Measurements from ENCODE around the gene PLA2G4B.
"Not testable (repeated sequence)": the region's sequence is repeated elsewhere in the genome, so short reads cannot be mapped to it uniquely, and the experiment has no call there.

The PLA2G4B gene

DNA sequence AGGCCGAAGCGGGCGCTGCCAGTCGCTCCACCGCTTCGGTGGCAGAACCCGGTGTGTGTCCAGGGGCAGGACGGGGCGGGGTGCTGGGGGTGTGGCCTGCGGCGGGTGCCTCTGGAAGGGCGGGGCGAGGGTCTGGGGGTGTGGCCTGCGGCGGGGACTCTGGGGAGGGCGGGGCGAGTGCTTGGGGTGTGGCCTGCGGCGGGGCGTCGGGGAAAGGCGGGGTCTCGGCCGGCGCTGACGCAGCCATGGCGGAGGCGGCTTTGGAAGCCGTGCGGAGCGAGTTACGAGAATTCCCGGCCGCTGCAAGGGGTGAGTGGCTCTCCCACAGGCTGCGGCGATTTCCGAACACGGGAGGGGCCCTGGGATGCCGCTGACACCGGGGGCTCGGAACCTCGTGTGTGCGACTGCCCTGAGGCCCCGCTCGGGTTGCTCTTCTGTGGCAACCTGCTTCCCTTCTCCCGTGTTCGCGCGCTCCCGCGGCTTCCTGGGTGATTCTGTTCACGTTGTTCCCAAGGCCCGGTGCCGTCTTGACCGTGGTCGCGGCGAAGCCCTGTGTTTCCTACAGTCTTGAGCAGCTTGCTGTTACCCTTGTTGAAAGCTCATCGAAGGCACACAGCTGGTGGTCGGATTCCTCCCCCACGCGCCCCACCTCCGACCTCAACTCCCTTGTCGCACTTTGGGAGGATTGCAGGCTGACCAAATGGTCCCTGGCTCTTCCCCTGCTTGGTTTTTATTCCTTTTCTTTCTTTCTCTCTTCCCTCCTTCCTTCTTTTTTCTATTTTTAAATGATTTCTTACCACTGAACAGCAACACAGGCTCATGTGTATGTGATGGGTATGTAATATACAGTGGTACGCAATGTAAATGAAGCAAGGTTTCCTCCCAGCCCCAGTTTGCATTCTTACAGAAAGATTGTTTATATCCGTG, 10.5 kb upstream of the PLA2G4B start, which contains the start of gene JMJD7:
Gene JMJD7 (plus strand): TSS at position 213 of the 927 bp plus-strand sequence. CDS start 33 bp downstream, at position 246.
- DNase-seq: peak; percentile 82

DNA sequence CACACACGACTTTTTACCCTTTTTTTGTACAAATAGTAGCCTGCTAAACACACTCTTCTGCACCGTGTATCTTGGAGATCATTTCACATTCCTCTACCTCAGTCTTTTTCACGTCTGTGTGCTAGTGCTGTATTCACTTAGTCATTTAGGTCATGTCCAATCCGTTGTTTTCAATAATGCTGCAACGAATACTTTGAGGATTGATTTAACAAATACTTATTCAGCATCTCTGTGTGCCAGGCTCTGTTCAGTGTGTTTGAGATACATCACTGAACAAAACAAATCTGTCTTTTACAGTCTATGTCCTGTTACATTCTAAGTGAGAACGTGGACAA, 9.9 kb upstream of the PLA2G4B start:
- DNase-seq: no peak

DNA sequence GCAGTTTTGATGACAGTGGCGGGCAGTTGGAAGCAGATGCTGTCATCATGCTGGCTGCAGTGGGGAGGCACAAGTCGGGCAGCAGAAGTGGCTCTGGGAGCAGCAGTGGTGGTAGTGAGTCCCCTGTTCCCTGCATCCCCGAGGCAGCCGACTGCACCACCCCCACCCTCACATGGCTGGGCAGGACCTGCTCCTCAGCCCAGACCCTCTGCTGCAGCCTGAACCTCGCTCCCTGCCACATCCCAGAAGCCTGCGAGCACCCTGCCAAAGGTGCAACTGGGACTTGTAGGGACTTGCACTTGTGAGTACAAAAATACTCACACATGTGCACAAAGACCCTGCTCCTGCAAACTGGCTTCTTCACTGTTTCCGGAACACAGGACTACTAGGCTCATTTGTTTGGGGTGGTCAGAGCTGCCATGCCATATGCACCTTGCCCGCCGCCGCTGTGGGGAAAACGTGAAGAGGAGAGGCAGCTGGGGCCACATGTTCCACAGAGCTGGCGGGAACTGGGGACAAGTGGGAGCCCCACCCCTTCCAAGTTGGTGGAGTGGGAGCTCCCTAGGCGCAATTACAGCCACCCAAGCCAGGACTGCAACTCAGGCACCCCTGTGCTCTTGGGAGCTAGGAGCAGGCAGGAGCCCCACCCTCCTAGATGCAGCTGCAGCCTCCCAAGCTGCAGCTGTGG, 8.5 kb upstream of the PLA2G4B start:
- DNase-seq: no peak

DNA sequence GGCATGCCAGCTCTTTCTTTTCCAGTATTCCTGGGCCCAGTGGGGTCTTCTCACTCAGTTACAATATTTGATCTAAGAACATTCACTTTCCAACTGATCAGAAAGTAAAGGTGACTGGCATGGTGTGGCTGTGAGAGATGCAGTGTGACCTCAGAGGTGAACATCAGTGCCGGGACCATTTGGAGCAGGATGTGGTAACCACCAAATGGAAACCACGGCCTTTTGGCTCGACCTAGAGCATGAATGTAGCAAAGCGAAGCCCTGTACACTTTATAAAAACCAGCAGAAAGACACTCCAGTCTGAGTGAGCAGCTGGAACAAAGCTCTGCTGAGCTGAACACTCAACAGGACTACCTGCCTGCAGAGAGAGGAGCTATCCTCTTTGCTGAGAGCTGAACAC, 7.4 kb upstream of the PLA2G4B start:
- DNase-seq: not testable (repeated sequence)

DNA sequence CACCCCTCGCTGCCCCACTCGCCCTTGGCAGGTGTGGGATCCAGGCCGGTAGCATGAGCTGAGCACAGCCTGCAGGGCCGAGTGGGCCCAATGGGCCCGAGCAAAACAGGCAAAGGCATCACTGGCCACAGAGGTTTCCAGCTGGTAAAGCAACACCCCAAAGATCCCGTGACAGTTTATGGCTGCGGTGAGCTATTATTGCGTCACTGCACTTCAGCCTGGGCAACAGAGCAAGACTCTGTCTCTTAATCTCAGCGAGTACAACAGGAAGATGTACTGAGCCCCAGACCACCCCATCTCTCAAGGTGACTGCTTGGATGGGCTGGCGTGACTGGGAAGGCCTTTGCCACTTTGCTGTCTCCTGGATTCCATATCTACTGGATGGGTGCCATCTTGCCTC, 6.4 kb upstream of the PLA2G4B start:
- DNase-seq: no peak

DNA sequence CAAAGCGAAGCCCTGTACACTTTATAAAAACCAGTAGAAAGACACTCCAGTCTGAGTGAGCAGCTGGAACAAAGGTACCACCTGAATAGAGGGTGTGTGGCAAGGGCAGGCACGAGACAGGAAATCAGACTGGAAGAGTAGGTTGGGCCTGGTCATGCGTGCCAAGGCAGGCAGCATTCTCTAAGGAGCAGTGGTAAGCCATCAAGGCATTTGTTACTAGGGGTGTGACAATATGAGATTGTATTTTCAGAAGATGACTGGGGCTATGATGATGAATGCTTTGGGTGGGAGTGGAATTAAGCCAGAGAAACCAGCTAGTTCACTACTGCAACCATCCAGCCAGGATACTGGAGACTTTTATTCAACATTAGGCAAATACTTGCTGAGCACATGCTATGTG, 5.8 kb upstream of the PLA2G4B start:
- DNase-seq: no peak

DNA sequence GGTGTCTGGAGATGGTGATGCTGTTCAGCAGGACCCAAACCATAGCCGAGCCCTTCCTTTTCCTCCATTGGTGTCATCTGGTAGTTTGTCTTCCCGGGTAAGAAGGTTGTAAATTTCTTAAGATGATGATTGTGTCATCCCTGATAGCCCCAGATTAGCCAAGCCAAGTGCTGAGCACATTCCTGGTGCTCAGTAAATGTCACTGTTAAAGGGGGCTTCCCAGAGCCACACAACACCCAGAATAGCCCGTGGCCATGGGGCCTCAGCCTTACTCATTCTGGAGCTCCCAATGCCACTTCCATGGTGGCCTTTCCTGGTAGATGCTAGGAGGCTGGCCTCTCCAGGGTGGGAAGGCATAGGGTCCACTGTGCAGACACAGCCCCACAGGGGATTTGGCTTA, 4.6 kb upstream of the PLA2G4B start:
- DNase-seq: no peak

DNA sequence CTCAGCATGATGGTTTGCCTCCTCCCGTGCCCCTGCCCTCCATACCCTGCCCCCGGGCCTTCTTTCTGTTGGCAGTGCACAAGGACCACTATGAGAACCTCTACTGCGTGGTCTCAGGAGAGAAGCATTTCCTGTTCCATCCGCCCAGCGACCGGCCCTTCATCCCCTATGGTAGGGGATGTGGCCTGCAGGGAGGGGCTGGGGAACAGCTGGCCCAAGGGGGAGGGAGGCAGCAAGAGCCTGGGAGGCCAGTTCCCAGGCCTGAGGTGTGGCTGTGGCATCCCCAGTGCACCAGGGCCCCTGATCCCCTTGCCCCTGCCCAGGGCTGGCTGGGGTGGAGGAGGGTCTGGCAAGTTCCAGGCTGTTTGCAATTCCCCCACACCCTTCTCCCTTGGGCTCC, 2.6 kb upstream of the PLA2G4B start:
- no peak for DNase-seq

DNA sequence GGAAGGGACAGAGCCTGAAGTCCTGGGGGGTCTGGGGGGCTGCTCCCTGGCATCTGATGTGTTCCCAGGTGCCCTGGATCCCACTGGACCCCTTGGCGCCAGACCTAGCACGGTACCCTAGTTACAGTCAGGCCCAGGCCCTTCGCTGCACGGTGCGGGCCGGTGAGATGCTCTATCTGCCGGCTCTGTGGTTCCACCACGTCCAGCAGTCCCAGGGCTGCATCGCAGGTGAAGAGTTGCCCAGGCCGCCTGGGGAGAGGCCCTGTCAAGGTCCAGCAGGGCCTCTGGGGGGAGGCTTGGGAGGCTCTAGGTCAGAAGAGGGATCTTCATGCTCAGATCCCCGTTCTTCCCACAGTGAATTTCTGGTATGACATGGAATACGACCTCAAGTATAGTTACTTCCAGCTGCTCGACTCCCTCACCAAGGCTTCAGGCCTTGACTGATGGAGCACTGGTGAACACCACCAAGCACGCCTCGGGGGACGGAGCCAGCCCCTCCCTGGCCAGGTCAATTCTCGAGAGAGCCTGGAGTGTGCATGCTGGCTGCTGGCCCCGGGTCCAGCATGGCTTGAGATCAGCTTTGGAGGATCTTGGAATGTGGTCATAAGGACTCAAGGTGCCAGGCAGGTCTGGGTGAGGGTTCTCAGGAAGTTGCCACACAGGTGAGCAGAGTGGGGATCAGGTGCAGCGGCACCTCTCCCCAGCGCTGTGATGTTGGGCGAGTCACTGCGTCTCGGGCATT, 1.8 kb upstream of the PLA2G4B start:
- no peak for DNase-seq

DNA sequence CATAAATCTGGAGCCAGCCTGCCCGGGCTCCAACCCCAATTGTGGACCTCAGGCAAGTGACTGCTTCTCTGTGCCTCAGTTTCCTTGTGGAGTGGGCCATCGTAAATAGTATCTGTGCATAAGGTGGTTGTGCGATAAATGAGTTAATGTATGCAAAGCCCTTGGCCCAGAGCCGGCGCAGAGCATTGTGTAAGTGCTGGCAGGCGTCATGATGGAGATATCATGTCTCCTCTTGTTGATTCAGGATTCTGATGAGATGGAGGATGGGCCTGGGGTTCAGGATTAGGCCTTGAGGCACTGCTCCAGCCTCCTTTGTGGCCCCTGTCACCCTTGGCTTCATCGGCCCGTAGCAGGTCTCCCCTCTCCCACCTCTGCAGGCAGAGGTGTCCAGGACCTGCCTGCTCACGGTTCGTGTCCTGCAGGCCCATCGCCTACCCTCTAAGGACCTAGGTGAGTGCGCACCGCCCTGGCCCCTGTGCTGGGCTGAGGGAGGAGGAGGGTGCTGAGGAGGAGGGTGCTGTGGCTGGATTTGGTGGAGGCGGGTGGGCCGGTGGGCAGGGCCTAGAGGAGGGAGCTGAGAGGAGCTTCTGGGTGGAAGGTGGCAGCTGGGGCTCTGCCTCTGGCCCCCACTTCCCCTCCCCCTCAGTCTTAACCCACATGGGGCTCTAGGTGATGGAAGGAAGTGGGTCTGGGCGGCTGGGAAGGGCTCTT, 1.3 kb downstream of the PLA2G4B start:
- no peak for DNase-seq

DNA sequence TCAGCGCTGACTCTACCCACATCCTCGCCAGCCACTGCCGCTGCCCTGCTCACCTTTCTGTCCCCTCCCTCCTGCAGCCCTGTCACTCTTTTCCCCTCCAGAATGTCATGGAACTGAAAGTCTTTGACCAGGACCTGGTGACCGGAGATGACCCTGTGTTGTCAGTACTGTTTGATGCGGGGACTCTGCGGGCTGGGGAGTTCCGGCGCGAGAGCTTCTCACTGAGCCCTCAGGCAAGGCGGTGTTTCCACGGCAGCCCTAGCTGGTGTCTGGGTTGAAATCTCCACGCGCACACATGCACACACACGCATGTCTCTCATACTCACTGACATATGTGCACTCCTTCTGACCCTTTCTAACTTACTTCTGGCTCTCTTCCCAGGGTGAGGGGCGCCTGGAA, 2.0 kb downstream of the PLA2G4B start:
- DNase-seq: no peak

DNA sequence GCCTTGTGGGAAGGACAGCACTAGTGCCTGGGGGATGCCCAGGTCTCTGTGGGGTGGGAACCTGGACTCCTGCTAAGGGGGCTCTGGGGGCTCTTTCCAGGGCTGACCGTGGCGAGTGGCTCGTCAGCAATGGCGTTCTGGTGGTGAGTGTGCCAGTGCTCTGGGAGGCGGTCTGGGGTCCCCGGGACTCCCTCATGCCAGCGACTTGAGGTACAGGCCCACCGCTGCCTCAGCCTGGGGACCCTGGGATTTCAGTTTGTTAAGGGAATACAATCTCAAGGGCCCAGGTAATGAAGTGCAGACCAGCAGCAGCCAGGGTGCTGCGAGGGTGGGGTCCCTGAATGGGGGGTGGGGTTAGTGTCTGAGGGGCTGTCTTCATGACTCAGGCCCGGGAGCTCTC, 2.5 kb downstream of the PLA2G4B start:
- DNase-seq: no peak

DNA sequence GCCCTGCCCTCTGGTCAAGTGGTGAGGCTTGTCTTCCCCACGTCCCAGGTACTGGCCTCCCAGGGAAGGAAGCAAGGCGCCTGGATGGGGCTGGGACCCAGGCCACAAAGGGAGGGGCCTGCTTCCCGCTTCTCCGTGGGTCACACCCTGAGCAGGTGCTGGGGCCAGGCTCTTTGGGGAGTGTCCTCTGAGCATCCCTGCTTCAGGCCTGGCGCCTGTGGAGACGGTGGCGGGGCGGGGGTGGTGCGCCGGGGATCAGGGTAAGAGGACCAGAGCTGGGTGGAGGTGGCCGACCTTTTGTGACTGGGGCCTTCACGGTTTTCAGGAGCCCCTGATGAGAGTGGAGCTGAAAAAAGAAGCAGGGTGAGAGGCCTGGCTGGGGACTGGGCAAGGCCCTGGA, 3.6 kb downstream of the PLA2G4B start:
- DNase-seq: no peak

DNA sequence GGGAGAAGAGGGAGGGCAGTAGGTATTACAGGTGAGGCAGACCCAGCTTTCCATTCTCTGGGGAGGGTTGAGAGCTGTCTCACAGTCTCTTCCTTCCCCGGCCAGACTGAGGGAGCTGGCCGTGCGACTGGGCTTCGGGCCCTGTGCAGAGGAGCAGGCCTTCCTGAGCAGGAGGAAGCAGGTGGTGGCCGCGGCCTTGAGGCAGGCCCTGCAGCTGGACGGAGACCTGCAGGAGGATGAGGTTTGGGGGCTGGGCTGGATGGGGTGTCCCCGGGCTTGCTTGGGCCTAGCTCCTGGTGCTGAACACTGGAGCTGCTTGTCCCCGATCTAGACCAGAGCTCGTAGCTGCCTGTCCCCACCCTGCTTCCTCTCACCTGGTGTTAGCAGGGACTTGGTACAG, 4.9 kb downstream of the PLA2G4B start:
- no peak for DNase-seq

DNA sequence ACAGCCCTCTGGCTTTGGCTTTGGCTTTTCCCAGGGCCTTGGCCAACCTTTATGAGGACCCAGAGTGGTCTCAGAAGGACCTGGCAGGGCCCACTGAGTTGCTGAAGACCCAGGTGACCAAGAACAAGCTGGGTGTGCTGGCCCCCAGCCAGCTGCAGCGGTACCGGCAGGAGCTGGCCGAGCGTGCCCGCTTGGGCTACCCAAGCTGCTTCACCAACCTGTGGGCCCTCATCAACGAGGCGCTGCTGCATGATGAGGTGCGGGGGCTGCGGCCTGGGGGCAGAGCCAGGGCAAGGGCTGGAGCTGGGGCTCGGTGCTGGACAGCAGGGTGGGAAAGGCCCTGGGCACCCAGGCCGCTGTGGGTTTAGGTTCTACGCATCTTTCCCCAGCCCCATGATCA, 6.2 kb downstream of the PLA2G4B start:
- no peak for DNase-seq

DNA sequence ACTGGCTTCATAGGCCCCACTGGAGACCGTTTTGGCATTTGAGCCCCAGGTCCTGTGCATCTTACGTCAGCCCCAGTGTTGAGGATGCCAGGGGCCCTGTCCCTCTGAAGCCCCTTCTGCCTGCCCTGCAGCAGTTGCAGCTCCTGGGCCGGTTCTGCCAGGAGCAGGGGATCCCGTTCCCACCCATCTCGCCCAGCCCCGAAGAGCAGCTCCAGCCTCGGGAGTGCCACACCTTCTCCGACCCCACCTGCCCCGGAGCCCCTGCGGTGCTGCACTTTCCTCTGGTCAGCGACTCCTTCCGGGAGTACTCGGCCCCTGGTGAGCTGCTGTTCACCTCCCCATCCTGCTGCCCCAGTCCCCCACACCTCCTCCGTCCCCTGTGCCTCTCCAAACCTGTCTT, 8.6 kb downstream of the PLA2G4B start:
- no peak for DNase-seq

DNA sequence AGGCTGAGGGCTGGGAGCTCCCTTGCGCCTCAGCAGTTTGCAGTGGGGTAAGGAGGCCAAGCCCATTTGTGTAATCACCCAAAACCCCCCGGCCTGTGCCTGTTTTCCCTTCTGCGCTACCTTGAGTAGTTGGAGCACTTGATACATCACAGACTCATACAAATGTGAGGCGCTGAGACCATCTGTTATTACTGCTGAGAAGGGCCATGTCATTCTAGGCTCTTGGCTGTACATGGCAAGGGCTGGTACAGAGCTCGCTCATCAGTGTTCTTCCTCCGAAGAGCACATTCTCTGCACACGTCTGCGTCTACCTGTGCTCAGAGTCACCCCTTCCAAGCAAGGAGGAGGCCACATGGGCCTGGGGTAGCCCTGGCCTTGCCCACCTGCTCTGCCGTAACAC, 9.3 kb downstream of the PLA2G4B start:
- DNase-seq: no peak

DNA sequence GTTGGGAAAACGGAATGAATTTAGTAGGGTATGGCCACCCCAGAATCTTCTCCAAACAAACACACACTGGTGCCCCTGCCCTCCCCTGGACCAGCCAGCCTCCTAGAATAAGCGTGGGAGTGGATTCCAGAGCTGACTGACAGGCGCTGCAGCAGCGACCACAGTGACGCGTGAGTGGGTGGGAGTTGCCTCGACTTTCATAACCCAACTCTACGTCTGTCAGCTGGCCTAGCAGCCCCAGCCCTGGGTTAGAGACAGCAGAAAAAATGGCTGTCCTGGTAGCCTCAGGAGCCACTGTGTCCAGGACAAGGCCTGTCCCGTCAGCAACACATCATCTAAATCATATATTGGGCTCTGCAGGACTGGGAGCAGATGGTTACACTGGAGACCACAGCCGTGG, 10.0 kb downstream of the PLA2G4B start:
- DNase-seq: no peak

DNA sequence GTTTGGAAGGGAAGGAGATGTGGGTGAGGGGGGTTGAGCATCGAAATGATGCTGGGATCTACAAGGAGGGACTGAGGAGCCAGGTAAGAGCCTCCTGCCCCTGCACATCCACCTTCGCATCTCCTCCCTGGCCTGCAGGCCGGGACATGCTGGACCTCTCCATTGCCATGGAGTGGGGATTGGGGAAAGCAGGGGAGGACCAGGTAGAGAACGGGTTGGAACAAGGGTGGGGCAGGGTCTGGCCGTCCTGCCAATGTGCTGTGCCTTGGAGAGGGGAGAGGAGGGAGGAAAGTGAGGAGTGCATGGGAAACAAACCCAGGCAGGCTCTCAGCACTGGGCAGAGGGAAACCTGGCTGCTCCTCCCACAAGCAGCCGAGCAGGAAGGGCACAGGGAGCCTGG, 10.6 kb downstream of the PLA2G4B start:
- no peak for DNase-seq

DNA sequence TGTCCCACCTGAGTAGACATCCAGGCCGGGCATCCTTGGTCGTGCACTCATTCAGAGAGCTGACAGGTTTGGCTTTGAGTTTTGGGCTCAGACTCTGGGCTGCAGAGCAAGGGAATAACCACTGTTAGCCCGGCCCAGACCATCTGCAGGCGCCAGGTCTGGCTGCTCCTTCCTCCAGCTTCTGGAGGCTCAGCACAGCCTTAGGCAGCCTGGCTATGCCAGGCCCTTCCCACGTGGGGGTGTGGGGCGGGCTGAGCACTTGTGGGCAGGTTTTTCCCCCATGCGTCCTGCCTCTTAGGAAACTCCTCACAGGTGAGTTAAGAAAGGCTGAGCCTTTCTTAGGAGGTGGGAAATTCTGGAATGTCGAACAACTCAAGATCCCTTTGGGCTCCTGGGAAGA, 11.2 kb downstream of the PLA2G4B start:
- DNase-seq: no peak

DNA sequence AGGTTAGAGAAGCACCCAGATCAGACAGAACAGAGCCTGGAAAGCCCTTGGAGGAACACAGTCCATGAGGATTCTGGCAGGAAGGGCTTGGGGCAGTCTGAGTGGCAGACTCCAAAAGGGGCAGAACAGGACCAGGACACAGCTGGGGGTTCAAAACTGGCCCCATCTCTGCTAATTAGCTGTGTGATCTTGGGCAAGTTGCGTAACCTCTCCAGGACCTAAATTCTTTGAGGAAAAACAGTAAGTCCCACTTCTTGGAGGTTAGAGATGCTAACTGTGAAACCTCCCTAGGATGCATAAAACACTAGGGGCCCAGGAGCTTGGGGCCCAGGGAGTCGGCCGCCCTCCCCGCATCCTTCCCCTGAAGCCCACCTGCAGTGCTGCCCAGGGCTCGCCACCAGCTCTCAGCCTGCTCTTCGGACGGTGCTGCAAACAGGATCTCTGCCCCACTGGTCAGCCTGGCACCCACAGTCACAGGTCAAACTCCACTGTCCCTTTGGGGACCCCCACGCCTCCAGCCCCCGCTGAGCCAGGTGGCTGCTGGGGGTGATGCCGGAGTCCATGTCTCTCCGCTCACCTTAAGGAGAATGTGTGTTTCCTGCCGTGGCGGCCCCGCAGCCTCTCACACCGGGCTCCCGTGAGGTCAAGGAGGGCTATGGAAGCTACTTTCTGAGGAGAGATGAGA, 12.0 kb downstream of the PLA2G4B start:
- DNase-seq: no peak

DNA sequence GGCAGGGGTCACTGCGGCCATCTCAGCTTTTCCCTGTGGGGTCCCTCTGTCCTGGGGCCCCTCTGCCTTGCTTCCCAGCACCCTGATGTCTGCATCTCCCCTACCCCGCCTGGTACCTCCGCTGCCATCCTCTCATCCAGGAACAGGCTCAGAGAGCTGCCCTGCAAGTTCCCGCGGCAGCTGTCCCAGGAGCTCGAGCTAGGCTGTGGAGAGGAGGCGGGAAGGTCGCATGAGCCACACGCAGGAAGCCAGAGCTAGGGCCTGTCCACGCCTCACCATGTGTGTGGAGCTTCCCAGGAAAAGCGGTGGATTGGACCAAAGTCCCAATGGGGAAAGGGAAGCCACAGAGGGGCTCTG, 12.5 kb downstream of the PLA2G4B start:
- no peak for DNase-seq
